Fibroblast of lung (primary cell): ENCODE measurements around the gene PPP6R3.

Experiments
- CTCF ChIP-seq, 2 donors: IDR thresholded peaks in 1 of 2; conservative IDR thresholded peaks in 1 of 2; 1 replicate in 1 of 2; 2 replicates in 1 of 2; pipeline ENCODE4 v1.5.1; 2011 to 2012; ENCODE audit warnings: low read length in 2 of 2, control low read depth in 1 of 2, inconsistent platforms in 1 of 2, low read depth in 1 of 2, mild to moderate bottlenecking in 1 of 2
- EZH2 ChIP-seq: IDR thresholded peaks from 2 replicates; pipeline ENCODE4 v1.5.1; 2012; ENCODE audit warnings: low read length, control low read depth, mild to moderate bottlenecking; ENCODE audit errors: missing control alignments

GRCh38 chr11:68430384-68430783 is 30.2 kb upstream of the PPP6R3 start:
- TF ChIP-seq CTCF (conservative IDR thresholded peaks at IDR 0.05 in 1 of 2, IDR thresholded peaks at IDR 0.05 in 1 of 2; ENCODE audit: low read depth in 1 of 2, low read length in 2 of 2) (no peak), EZH2 (no peak)
